GM19467 (cell line): ENCODE data around the gene APH1B.
"Not testable (repeated sequence)": the region's sequence is repeated elsewhere in the genome, so short reads cannot be mapped to it uniquely, and the experiment has no call there.

ENCODE experiments used
- ATAC-seq: cut with Tn5 transposase; IDR thresholded peaks from one replicate; pipeline ENCODE4 v1.9.1; 2021; ENCODE audit warnings: mild to moderate bottlenecking, moderate library complexity; ENCODE audit not compliant: unreplicated experiment

APH1B gene

DNA sequence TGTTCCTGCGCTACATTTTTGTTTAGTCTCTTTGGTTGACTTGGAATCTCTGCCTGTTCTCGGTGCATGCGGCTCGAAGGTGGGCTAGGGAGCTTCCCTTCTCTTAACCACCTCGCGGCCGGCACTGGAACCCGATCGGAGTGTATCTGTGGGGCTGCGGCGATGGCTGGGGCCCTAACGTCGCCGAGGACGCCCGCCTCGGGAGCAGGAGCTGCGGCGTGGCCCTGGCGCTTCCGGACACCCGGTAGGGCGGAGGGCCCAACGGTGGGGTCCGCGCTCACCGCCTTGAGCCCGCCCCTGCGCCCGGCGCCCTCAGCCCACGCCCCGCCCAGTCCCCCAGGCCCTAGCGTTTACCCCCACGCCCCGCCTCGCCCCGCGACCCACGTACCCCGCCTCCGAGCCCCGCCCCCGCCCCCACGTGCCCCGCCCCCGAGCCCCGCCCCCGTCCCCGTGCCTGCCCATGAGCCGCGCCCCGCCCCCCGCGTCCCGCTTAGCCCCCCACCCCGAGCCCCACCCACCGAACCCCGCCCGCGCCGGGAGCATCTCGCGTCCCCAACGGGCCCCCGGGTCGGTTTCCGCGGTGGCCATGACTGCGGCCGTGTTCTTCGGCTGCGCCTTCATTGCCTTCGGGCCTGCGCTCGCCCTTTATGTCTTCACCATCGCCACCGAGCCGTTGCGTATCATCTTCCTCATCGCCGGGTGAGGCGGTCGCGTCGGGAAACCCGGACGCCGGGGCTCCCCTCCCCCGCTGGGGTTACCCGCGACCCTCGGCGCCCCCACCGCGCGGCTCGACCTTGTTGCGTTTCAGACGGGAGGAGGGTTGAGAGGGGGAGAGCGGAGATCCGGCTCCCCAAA, at the start of gene APH1B:
Gene APH1B, plus strand, starts transcription at position 568 of the 855 bp plus-strand sequence. Its CDS starts 19 bp downstream, at position 587.
- peak; percentile 71 for ATAC-seq

DNA sequence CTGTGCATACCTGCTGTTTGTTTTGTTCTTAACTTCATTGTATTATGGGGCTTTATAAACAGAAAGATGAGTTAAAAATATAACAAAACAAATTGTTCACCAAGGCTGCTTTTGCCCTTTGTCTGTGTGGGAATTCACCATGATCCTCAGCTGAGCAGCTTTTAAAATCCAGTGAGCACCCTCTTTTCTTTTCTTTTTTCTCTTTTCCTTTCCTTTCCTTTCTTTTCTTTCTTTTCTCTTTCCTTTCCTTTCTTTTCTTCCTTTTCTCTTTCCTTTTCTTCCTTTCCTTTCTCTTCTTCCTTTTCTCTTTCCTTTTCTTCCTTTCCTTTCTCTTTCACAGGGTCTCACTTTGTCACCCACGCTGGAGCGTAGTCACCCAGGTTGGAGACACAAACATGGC, 49.7 kb upstream of the APH1B start:
- ATAC-seq: no peak

DNA sequence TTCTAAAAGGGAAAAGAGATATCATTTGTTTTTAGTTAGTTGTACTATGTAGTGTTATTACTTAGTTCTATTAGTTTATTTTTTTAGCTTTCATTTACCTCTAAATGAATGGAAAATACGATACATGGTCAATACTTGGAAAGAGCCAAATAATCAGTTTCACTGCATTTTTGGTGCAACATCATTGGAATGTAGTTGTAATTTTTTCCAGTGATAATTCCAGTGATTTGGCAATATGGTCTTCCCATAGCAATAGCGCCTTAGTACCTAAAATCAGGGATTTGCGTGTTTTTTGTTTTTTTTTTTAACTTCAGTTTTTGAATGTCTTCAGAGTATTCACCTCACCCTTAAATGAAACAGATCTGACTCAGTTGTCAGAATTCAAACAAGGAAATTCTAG, 46.2 kb upstream of the APH1B start:
- ATAC-seq: no peak

GRCh38 chr15:63231706-63232105, 45.7 kb upstream of the APH1B start:
- ATAC-seq: no peak

DNA sequence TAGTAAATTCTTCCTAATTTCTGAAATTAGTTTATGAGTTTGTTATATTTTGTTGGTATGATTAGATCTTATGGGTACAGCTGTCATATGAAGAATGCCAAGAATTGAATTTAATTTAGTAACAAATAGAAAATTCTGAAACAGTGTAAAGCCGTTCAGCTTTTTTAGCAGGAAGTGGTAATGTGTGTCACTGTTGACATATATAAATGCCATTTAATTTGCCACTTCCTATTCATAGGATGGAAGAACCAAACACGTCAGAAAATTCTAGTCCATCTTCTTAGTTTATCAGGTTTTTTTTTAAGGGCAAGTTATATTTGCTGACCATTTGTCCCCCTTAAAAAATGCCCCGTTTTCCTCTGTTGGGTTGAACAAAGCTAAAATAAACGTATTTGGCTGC, 45.0 kb upstream of the APH1B start:
- ATAC-seq: no peak

DNA sequence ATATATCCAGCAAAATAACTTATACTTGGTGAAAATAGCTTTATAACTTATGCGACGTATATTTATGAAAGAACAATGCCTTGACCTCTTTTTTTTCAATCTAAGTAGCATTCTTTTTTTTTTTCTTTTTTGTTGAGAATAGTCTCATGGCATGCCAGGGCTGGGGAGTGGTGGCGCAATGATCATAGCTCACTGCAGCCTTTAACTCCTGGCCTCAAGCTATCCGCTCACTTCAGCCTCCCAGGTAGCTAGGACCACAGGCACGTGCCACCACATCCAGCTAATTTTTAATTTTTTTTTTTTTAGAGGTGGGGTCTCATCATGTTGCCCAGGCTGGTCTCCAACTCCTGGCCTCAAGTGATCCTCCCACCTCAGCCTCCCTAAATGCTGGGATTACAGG, 44.5 kb upstream of the APH1B start:
- no peak for ATAC-seq

- ATAC-seq: no peak
Observed at GRCh38 chr15:63233667-63234423, 43.6 kb upstream of the APH1B start.

- no peak for ATAC-seq
Observed at GRCh38 chr15:63234451-63234870, 42.9 kb upstream of the APH1B start.

DNA sequence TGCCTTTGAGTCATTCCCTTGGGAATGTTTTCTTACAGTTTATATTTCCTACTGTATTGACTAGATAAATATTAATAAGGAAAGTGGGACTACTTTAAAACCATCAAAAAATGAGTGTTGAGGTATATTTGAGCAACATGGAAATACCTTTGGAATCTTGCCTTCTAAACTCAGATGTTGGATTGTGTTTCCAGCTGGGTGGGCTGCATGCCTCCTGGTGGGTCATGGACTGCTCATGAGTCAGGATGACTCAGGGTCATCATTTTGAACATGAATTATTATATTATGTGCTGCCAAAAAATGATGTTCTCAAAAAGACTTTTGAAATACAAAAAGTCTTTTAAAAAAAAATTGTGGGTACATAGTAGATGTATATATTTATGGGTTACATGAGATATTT, 41.1 kb upstream of the APH1B start:
- ATAC-seq: no peak

DNA sequence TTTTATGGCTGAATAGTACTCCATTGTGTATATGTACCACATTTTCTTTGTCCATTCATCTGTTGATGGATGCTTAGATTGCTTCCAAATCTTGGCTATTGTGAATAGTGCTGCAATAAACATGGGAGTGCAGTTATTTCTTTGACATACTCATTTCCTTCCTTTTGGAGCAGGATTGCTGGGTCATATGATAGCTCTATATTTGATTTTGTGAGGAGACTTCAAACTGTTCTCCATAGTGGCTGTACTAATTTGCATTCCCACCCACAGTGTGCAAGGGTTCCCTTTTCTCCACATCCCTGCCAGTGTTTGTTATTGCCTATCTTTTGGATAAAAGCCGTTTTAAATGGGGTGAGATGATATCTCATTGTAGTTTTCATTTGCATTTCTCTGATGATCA, 40.3 kb upstream of the APH1B start:
- not testable (repeated sequence) for ATAC-seq

DNA sequence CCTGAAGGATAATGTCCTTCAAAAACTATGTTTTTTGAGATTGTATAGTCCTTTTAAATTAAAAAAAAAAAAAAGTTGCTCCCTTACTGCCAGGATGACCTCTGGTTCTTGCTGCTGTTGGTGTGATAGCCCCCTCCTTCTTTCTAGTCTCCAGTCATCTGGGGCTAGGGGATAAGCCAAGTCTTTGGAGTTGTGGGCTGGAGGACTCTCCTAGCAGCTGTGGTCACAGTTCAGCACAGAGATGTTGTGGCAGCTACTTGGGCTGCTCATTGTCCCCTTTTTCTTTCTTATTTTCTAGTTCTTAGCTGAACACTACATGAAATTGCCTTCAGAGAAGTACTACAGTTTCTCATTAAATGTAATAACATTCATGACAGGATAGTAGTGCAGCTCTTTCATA, 39.2 kb upstream of the APH1B start:
- ATAC-seq: no peak

DNA sequence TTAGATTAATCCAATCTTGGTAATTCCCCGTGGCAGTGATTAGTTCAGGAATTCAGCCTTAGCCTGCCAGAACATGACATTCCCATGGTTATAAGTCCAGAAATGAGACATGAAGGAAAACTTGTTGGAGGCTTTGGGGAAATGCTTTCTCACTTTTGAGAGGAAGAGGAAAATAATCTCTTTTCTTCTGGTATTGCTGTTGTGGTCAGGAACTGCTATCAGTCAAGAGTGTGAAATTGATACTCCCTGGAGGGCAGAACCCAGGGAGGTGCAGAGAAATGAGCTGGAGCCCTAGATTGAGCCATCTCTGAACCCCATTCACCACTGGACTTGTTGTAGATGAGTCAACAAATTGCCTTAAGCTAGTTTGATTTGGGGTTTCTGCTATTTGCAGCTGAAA, 38.6 kb upstream of the APH1B start:
- no peak for ATAC-seq

DNA sequence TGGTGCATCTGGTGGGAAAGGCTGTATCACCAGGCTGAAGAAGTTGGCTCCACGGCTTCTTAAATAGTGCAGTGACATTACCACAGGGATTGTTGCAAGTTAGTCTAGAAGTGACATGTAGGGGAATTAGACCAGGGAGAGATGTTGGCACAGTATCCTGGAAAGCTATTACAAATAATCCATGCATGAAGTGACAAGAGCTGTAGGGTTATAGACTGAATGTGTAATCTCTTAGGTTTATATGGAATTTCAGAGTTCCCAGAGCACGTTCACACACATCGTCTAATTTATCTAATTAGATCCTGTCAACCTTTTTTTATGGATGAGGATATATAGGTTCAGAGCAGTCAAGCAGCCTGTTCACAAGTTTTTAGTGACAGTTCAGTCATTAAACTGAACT, 37.3 kb upstream of the APH1B start:
- no peak for ATAC-seq

DNA sequence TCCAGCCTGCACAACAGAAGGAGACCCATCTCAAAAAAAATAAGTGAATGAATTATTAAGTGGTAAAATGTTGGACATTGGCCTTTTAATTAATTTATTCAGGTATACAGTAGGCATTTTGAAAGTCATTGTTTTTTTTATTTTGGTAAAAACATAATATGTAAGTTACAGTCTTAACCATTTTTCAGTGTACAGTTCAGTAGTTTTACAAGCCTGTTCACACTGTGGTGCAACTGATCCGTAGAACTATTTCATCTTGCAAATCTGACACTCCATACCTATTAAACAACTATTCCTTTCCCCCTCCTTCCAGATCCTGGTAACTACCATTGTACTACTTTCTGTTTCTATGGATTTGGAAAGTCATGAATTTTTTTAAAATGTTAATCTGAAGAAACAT, 36.1 kb upstream of the APH1B start:
- no peak for ATAC-seq

GRCh38 chr15:63243101-63243500, 34.3 kb upstream of the APH1B start:
- ATAC-seq: no peak

- ATAC-seq: no peak
Observed at GRCh38 chr15:63243776-63244175, 33.6 kb upstream of the APH1B start.

DNA sequence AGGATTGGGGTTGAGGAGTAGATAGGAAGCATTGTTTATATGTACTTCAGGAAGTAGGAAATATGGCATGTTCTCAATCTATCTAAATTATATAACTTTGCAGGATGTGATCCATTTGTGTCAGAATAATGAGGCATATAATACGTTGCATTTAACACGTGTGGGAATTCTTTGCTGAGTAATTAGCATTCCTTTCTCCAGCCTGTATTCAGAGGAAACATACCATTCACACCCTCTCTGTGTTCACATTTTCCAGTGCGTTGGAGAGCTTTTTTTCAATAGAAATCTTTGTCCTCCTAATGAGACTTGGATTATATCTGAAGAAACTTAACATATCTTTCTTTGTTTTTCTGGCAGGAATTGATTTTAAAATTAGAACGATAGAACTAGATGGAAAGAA, 33.0 kb upstream of the APH1B start:
- ATAC-seq: no peak

DNA sequence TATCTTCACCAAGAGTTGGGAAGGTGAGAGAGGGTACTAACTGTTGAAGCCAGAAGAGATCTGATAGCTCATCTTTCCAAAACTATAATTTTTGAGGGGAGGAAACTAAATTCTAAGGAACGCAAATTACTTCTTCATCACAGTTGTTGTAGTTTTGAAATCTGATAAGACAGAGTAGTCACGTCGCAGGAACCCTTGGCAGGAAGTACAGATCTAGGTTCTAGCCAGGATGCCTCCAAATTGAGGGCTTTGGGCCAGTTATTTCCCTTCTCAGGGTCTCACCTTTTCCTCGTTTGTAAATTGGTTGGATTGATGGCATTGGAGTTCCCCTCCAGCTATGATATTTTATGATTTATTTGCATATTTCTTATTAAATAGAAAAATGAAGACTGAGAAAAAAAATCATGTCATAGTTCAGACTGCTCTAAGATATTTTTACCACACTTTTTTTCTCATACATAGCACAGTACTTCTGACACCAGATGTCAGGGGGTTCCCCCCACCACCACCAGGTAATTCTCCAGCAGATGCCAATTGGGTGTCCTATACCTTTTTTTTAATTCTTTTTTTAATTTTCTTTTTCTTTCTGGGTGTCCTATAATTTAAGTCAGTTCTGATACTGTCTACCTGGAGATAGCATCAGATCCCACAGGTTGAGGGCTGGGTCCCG, 32.3 kb upstream of the APH1B start:
- no peak for ATAC-seq

- no peak for ATAC-seq
Observed at GRCh38 chr15:63246691-63247469, 30.5 kb upstream of the APH1B start.

DNA sequence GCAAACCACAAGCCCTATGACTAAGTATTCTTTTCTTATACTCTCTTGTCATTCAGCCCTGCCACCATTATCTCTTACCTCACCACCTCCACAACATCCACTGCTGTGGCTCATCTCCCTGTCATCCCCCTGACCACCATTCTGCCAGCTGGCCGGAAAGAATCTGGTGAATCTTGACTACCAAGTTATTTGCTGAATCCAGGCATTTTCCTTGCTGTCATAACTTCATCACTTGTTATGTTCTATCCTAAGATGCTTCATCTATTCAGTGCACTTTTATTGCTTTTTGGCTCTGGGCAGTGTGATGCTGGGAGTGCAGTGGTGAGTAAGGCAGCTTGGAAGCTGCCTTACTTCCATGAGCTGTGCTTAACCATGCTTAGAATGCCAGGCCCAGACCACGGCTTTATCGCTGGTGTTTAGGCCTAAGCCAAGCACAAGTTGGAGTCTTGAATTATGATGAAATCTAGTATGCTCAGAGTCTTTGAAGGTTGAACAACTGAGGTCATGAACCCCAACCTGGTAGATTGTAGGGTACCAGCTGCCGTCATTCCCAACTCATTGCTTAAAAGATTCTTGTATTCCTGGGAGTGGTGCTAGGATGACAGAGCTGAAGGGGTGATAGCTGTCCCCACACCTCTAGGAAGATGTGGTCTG, 27.0 kb upstream of the APH1B start:
- ATAC-seq: no peak
